GM19397 (cell line): ENCODE measurements around the gene VMAC.
"Not testable (repeated sequence)": the region's sequence is repeated elsewhere in the genome, so short reads cannot be mapped to it uniquely, and the experiment has no call there.

ENCODE experiments used
- ATAC-seq: cut with Tn5 transposase; IDR thresholded peaks from one replicate; pipeline ENCODE4 v1.9.1; 2021; ENCODE audit warnings: mild to moderate bottlenecking, moderate library complexity; ENCODE audit not compliant: unreplicated experiment

VMAC gene

GRCh38 chr19:5883157-5883873 is 21.4 kb upstream of the VMAC start:
- ATAC-seq, result not testable (repeated sequence)

DNA sequence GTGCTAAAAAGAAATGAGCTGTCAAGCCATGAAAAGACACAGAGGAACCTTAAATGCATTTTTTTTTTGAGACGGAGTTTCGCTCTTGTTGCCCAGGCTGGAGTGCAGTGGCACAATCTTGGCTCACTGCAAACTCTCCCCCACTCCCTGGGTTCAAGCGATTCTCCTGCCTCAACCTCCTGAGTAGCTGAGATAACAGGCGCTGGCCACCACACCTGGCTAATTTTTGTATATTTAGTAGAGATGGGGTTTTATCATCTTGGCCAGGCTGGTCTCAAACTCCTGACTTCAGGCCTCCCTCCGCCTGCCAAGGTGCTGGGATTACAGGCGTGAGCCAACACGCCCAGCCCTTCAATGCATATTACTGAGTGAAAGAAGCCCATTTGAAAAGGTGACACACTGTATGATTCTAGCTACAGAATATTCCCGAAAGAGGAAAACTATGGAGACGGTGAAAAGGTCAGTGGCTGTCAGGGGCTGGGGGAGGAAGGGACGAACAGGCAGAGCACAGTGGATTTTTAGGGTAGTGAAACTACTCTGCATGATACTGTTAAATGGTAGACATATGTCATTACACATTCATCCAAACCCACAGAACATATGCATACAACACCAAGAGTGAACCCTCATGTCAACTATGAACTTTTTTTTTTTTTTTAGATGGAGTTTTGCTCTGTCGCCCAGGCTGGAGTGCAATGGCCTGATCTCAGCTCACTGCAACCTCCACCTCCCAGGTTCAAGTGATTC is 20.4 kb upstream of the VMAC start:
- not testable (repeated sequence) for ATAC-seq

DNA sequence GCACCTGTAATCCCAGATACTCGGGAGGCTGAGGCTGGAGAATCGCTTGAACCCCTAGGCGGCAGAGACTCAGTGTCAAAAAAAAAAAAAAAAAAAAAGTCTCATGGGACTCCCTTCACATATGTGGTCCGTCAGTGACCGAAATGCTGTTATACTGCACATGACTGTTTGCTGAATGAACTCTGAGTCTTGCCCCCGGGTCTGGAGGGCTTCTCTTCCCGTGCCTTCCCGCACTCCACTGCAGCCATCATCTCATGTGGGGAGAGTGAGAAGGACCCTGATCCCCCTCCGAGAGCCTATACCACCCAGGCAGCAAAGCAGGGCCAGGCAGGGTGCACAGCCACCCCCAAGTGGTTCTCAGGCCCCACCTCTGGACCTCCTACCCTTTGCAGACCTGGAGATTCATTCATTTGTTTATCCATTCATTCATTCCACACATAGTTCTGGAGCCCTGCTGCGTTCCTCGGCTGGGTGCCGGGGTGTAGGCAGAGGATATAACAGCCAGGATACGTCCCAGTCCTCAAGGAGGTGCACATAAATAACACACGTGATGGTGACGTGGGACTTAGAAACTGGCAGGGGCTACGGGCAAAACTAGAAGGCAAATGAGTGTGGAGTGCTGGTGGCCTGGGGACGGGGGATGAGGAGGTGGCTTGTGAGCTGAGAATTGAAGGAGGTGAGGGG is 15.2 kb upstream of the VMAC start:
- no peak for ATAC-seq

DNA sequence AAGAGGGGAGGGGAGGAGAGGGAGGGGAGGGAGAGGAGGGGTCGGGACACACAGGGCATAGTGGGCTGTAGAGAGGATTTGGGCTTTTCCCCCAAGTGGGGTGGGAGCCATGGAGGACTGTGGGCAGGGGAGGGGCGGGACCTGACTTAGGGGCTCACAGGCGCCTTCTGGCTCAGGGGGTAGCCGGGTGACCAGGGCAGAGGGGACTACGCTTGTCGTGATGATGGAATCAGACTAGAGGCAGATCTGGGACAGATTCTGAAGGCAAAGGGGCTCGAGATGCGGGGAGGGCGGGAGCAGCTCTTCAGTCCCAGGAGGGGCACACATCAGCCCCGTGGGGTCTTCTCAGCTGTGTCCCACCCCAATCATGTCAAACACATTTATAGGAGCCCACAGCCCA is 14.6 kb upstream of the VMAC start:
- no peak for ATAC-seq

GRCh38 chr19:5891572-5891937 is 13.1 kb upstream of the VMAC start:
- no peak for ATAC-seq

GRCh38 chr19:5891938-5892771 is 12.5 kb upstream of the VMAC start:
- ATAC-seq, result no peak

GRCh38 chr19:5892772-5893275 is 11.8 kb upstream of the VMAC start:
- ATAC-seq, result no peak

DNA sequence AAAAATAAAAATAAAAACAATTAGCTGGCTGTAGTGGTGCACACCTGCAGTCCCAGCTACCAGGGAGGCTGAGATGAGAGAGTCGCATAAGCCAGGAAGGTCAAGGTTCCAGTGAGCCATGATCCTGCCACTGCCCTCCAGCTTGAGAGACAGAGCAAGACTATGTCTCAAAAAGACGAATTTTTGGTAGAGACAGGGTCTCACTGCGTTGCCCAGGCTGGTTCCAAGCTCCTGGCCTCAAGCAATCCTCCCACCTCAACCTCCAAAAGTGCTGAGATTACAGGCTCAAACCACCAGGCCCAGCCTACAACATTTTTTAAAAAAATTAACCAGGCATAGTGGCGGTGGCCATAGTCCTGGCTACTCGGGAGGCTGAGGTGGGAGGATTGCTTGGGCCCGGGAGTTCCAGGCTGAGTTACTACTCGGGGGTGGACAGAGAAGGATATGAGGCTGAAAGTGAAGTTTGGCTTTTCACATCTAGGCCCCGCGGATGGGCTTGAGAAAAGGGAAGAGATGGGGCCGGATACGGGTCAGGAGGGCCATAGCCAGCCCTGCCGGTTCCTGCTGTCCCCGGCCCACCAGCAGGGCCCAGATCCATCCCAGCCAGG is 11.3 kb upstream of the VMAC start:
- no peak for ATAC-seq

GRCh38 chr19:5893907-5894703 is 10.6 kb upstream of the VMAC start:
- no peak for ATAC-seq

GRCh38 chr19:5894704-5895349 is 9.8 kb upstream of the VMAC start:
- ATAC-seq, result no peak

- ATAC-seq, result no peak
Observed at GRCh38 chr19:5895409-5895808, 9.3 kb upstream of the VMAC start.

DNA sequence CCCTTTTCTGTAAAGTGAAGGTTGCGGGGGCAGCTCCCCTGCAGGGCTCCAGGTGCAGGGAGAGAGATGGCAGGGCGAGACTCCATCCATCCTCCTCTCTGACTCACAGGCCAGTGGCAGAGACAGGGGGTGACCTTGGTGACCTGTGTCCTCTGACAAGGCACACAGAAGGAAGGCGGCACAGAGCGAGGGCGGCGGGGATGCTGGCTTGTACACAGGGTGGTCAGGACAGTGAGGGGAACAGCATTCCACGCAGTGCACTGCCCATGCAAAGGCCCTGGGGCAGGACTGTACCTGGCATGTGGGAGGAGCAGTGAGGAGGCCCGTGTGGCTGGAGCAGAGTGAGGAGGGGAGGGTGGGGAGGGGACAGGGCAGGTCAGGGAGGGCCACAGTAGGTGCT is 8.8 kb upstream of the VMAC start:
- no peak for ATAC-seq

GRCh38 chr19:5896365-5897076 is 8.2 kb upstream of the VMAC start:
- no peak for ATAC-seq

- ATAC-seq, result no peak
Observed at GRCh38 chr19:5897189-5897969, 7.3 kb upstream of the VMAC start.

DNA sequence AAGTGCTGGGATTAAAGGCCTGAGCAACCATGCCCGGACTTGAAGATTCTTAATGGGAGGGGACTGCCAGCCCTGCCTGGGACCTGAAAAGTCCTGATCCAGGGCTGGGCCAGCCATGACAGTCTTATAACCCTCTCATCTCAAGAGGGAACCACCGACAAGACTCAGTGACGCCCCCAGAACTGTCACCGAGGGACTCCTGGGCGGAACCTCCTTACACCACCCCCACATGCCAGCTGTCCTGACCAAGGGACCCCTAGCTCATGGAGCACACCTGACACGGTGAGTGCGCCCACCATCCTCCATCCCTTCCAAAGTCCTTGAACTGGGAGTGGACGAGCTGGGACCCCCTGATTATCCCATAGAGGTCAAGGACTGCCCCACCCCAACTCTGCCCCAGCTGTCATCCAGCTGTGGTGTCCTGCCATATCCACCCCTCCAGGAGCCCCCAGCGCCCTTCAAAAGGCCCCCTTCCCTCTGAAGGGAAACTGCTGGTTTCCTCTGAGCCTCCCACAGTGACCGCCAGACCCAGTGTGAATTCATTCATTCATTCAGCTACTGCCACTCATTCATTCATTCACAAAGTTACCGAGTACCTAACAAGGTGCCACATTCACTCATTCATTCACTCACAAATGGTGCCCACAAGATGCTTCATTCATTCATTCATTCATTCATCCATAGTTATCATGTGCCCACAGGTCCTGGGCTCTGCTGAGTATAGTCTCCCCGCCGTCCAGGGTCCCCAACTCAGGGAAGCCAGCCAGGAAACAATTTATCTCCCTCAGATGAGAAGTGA is 4.7 kb upstream of the VMAC start:
- ATAC-seq, result no peak

DNA sequence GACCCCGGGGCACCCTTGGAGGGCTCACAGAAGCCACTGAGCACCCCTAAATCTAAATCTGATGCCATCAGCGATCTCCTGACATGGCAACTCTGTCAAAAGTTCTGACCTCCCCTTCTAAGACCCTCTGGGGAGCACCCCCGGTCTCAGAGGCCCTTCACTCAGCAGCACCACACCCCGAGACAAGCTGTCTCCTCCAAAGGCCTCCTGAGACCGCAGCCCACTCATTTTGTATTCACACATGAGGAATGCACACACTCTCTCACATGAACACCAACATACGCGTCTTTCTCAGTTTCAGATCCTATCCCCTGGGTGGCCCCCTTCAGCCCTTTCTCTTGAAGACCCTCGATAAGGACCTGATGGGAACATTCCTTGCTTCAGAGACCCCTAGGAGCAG is 3.7 kb upstream of the VMAC start:
- ATAC-seq, result no peak

- no peak for ATAC-seq
Observed at GRCh38 chr19:5903056-5903623, 1.5 kb upstream of the VMAC start.
